LNCaP clone FGC (cell line): ENCODE measurements around the gene TMEM164.

Experiments
- DNase-seq: peaks from one replicate; pipeline ENCODE4 v3.0.0-alpha.2; 2011; ENCODE audit warnings: low read depth
- H3K4me3 ChIP-seq: 2 replicates; pipeline ENCODE4 v1.5.1; 2011; ENCODE audit warnings: mild to moderate bottlenecking, low read depth, low read length, control low read depth
- TF ChIP-seq, protein P1 (sequence below): IDR thresholded peaks from 2 replicates; pipeline ENCODE4 v1.5.1; 2012; ENCODE audit warnings: mild to moderate bottlenecking; ENCODE audit not compliant: control insufficient read depth, insufficient read depth; ENCODE audit errors: extremely low read depth

The TMEM164 gene

DNA sequence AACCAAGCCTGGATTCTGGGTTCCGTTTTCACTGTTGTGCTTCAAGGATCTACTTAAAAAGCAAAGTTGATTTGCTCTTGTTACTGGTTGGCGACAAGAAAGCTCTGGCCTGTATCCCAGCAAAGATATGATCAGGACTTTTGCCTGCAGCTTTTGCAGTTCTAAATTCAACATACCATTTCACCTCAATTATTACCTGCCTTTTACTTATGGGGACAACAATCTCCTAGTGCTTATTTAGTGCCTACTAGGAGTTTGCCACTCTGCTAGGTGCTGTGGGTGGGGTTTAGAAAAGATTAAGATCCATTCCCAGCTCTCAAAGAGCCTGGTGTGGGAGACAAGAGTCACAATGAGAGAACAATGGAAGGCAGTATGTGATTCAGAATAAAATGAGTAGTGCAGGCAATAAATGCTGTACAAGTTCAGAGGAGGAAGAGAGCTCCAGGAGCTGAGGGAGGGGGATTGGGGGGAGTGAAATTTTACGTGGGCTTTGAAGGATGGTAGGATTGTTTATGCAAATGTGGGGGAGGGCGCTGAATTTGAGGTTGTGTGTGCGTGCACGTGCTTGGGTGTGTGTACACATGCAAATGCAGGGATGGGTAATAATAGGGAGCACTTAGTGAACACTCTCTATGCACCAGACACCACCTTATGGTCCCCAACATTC is 5.0 kb upstream of the TMEM164 start:
- H3K4me3 ChIP-seq = no peak overlapping the region
- TF ChIP-seq, protein P1, sequence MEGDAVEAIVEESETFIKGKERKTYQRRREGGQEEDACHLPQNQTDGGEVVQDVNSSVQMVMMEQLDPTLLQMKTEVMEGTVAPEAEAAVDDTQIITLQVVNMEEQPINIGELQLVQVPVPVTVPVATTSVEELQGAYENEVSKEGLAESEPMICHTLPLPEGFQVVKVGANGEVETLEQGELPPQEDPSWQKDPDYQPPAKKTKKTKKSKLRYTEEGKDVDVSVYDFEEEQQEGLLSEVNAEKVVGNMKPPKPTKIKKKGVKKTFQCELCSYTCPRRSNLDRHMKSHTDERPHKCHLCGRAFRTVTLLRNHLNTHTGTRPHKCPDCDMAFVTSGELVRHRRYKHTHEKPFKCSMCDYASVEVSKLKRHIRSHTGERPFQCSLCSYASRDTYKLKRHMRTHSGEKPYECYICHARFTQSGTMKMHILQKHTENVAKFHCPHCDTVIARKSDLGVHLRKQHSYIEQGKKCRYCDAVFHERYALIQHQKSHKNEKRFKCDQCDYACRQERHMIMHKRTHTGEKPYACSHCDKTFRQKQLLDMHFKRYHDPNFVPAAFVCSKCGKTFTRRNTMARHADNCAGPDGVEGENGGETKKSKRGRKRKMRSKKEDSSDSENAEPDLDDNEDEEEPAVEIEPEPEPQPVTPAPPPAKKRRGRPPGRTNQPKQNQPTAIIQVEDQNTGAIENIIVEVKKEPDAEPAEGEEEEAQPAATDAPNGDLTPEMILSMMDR = no peak
- DNase-seq = no peak

DNA sequence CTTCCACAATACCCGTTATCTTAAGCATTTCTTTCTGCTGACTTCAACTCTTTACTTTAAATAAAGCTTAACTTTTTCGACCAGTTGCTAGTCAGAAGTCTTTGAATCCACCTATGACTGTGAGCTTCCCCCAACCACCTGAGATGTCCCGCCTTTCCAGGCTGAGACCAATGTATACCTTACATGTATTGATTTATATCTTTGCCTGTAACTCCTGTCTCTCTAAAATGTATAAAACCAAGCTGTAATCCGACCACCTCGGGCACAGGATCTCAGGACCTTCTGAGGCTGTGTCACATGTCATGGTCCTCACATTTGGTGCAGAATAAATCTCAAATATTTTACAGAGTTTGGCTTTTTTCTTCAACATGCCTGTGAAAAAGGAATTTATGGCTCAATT is 2.9 kb upstream of the TMEM164 start:
- DNase-seq = no peak

DNA sequence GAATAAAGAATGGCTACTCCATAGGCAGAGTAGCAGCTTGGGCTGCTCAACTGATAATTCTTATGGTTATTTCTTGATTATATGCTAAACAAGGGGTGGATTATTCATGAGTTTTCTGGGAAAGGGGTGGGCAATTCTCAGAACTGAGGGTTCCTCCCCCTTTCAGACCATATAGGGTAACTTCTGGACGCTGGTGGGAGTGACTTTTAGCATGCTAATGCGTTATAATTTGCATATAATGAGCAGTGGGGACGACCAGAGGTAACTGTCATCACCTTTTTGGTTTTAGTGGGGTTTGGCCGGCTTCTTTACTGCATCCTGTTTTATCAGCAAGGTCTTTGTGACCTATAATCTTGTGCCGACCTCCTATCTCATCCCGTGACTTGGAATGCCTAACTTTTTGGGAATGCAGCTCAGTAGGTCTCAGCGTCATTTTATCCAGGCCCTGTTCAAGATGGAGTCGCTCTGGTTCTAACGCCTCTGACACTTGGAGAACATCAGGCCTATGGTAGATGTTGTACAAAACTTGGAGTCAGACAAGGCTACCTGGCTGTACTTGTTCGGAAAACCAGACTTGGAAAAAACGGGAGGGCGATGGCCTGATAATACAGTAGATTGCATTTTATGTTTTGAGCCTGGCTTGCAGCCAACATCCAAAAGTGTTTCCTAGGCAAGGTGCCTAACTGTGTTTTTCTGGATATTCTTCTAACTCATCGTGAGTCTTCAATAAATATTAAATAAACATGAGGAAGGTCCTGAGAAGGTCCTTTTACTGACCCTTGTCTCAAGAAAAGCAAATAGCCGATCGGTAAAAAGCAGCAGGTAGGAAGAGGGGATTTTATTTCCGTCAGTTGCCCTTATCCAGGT is 1.8 kb upstream of the TMEM164 start:
- DNase-seq = no peak
- TF ChIP-seq, protein P1 = no peak
- H3K4me3 ChIP-seq = no peak overlapping the region

More for the DNA sequence above, 2.9 kb upstream of the TMEM164 start:
- TF ChIP-seq, protein P1 = no peak
- H3K4me3 ChIP-seq = no peak overlapping the region

DNA sequence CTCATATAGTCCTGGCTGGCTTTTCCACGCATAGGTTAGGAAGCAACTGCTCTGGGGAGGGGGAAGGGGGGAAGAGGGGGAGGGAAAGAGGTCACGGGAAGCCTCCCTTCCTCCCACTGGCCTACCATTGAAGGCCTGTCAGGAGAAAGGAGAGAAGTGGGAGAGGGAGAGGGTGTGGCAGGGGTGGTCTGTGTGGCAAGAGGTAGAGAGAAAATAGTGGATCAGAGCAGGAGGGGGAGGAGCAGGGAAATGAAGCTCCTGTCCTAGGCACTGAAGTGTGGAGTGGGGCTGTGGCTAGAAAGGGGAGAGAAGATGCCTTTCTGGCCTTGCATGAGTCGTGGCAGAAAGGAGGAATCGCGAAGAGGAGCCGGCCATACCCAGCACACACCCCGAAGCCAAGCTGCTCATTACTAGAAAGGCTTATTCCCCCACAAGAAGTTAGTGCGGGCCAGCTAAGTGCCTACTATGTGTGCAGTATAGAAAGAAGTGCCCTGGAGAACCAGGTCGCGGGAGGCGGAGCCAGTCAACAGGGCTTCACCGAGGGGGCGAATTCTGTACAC is 1.1 kb upstream of the TMEM164 start:
- H3K4me3 ChIP-seq = peak overlapping the region; percentile 57; the same call in 1 of the 2 replicates
- no peak for DNase-seq
- TF ChIP-seq, protein P1 = no peak

DNA sequence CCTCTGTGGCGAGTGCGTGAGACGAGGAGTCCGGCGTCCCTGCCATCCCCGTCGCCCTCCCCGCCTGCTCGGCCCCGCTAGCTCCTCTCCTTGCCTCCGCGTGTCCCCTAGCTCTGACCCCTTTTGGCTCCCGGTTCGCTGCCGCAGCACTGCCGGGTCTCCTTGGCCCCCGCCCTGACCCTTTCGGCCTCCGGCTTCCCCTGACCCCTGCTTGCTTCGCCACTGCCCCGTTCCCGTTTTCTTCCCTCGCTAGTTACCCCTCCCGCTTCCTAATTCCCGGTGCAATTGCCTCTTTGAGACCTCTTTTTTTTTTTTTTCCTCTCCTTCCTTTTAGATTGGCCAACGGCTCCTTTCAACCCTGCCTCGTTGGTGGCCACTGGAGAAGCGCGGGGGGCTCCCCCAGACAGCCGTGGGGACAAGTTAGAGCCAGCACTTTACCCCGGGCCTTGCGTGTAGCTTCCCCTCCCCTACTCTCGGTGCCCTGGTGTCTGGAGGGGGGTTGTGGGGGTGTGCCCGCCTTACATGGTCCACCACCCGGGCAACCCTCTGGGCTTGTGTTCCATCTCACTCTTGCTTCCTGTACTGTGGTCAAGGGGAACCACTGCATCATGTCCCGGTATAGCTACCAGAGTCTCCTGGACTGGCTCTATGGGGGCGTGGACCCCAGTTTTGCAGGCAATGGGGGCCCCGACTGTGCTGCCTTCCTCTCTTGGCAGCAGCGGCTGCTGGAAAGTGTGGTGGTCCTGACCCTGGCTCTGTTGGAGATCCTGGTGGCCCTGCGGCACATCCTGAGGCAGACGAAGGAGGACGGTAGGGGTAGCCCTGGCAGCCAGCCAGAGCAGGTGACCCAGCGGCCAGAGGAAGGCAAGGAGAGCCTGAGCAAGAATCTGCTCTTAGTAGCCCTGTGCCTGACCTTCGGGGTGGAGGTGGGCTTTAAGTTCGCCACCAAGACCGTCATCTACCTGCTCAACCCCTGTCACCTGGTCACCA is 548 bp downstream of the TMEM164 start:
- H3K4me3 ChIP-seq = peak overlapping the region; percentile 57
- no peak for DNase-seq
- TF ChIP-seq, protein P1 = no peak

DNA sequence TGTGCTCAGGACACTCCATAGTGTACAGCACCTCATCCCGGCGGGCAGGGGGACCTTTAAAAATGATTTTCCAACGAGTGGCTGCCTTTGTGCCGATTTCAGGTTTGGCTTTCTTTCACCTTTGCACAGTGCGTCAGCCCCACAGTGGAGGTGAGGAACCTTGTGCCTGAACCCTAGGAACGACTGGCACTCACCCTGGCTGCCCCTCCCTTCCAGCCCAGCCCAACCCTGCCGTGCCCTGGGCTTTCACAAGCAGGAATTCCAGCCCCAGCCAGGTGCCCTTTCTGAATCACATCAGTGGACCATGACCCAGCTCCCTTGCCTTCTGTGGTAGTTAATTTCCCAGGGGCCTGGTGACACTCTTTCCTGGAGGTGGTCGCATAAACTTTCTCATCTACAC is 1.3 kb downstream of the TMEM164 start:
- no peak for DNase-seq
- no peak overlapping the region for H3K4me3 ChIP-seq
- TF ChIP-seq, protein P1 = no peak
